Renal cortical epithelial cell (primary cell): ENCODE results near the gene PRELID3B. TPM values are rescaled to one million over a fixed set of nuclear protein-coding genes. Genes with fewer than 3 reads are reported as not detected.

ENCODE experiments used
- DNase-seq: peaks from one replicate; pipeline ENCODE4 v3.0.0-alpha.2; 2011; ENCODE audit warnings: low read depth
- total RNA-seq: library from RNA; depleted of rRNA; stranded (reverse); fragments of >200 nt; gene quantifications from 2 replicates; pipeline ENCODE4 v1.2.3, GENCODE V29; 2014

Gene PRELID3B
- total RNA-seq: 86.5 and 133 TPM in 2 replicates

DNA sequence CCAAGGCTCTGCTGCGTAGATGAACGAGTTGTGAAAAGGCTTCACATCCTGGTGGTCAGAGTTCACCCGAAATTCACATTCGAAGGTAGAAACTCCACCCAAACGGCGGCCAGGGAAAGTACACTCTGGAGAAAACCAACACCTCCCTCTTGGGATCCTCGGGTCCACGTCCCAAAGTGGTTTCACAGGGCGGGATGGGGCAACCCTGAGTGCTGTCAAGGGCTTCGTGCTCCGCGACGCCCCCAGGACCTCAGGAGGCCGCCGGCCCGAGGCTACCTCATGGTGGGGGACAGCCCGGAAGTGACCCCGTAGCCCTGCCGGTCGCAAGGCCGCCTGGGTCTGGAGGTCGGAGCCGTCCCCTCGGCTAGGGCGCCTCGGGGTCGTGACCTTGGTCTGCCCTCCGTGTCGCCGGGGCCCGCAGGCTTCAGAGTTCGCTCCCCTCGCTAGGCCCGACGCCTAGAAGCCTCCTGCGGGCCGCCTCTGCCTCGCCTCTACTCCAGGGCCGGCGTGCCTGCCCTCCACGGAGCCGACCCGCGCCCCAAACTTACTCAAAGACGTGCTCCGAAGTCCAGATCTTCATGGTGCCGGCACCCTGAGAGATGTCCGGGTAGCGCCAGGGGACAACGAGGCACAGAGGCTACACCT, at the start of gene PRELID3B:
Gene PRELID3B (minus strand): TSS at position 636 of the 645 bp plus-strand sequence. CDS start 56 bp downstream, at position 580.
- DNase-seq: no peak

DNA sequence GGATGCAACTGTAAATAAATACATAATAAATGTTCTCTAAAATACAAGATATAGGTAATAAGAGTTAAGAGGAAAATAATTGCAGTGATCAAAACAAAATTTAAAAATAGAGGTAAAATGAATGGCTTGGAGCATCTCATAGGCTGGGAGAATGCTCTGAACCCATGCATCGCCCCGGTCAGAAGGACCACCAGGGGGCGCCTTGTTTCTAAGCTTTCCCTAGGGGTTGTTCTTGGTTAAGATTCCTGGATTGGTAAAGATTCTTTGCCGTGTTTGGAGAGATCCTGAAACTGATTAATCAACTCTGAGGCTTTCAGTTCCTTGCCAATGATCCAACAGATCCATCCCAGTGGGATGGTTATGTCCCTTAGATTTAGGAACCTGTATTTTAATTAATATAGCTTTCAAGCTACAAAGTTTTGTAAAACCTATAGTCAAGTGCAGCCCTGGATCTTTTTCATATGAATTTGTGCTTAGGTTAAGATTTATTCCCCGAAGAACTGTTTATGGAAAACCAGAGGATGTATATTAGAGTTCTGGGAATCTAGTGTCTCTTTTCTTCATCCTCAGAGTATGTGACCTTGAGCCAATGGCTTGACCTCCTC, 45.3 kb upstream of the PRELID3B start:
- DNase-seq: peak; percentile 41

DNA sequence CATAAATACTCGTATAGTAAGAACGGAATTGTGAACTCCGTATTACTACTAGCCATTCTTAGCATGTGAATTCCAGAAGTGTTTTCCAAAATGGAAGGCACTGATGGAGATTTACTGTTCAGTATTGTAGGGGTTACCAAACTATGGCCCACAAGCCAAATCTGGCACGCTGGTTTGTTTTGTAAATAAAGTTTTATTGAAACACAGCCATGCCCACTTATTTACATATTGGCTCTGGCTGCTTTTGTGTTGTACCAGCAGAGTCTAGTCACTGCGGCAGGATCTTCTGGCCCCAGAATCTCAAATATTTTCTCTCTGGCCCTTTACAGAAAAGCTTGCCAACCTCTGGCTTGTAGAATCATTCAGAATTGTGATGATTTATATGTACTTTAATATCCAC, 44.3 kb upstream of the PRELID3B start:
- no peak for DNase-seq

GRCh38 chr20:59084041-59084850, 41.7 kb upstream of the PRELID3B start:
- DNase-seq: no peak

- DNase-seq: peak; percentile 15
Measured at GRCh38 chr20:59082981-59083380, 40.4 kb upstream of the PRELID3B start.

- DNase-seq: no peak
Measured at GRCh38 chr20:59082077-59082740, 39.6 kb upstream of the PRELID3B start.

GRCh38 chr20:59081036-59081435, 38.5 kb upstream of the PRELID3B start:
- DNase-seq: no peak

DNA sequence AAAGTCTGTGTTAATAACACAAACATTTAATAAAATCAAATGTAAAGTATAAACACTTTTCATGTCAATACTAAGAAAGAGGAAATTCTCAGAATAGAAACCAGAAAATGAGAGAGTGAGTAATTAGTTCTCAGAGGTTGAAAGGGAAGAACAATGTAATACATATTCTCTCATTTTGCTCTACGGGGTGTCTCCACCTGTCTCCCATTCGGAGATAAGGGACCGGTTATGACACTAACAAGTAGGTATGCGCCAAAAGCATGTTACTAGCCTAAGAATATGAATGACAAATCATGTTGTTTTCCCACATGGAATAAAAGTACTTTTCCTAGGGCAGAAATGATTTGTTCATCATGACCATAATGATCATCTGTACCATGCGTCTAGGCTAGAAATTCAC, 35.6 kb upstream of the PRELID3B start:
- no peak for DNase-seq

- DNase-seq: no peak
Measured at GRCh38 chr20:59077705-59078104, 35.1 kb upstream of the PRELID3B start.

GRCh38 chr20:59075934-59076508, 33.4 kb upstream of the PRELID3B start:
- DNase-seq: no peak

DNA sequence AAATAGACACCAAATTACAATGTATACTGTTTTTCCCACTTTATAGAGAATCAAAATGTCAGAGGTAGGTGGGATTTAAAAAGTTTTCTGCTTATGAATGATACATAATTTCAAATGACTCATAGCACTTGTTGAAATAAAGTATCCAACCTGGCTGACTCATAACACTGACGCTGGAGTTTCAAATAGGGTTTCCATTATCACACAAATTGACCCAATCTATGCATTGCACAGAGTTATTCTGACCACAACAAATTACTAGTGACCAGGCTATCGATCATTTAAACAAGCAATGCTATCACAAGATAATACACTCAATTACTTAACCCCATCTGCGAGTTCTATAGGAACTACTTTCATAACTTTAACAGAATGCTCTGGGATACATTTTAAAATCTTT, 31.9 kb upstream of the PRELID3B start:
- DNase-seq: no peak

DNA sequence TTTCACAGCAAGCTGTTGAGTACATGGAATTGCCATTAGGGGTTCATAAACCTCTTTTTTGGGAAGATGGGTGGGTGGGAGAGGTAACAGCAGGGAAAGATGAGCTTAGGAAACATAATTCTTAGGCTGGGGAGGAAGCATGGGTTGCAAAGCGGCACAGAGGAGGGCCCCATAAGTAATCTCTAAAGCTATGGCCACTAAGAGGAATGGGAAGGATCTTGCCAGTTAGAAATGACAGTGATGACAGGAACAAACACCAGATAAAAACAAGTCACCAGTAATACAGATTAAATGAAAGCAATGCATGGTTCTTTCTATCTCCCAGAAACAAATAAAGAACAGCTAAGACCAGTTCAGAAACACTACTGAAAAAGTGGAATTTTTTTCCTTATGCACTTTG, 31.0 kb upstream of the PRELID3B start:
- DNase-seq: no peak

DNA sequence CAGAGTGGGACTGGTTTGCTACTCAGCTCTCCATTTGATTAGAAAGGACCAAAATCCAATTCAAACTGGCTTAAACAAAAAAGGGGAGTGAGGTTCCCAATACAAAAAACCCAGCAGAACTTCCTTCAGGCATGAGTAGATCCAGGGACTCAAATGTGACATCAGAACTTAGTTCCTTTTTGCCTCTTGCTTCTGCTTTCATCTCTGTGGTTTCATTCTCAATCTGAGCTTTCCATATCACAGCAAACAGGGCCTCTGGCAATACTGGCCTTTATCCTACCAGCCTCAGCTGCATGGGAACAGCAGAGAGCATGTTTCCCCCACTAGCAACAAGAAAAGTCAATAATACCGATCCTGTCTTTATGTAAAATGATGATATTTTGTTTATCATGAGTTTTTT, 28.6 kb upstream of the PRELID3B start:
- DNase-seq: no peak

DNA sequence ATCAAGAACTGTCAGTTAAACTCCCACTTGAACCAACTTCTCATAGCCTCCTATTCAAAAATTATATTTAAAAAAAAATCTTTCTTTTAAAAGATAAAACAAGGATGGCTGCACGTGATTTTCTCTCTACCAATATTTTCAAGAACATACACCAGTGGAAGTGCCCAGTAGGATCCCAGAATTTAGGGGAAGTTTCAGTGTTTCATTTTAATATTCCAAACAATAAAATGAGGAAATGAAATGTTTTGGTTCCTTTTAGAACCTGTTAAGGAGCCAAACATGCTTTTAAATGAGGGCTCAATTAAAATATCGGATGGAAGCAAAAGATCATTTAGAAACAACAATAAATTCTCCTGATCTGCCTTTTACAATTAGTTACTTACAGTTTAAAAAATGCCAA, 26.4 kb upstream of the PRELID3B start:
- no peak for DNase-seq

DNA sequence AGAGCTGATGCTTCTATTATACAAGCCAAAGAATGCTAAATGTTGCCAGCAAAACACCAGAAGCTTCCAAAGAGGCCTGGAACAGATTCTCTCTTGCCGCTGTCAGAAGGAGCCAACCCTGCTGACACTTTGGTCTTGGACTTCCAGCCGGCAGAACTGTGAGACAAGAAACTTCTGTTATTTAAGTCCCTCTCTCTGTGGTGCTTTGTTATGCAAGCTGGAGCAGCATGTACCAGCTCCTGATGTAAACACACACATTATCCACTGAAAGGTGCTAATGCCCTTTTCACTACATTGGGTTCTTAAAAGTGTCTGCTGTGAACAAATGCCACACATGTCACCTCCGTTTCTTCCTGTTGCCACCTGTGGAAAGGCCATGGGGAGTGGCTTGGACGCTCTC, 25.9 kb upstream of the PRELID3B start:
- no peak for DNase-seq

DNA sequence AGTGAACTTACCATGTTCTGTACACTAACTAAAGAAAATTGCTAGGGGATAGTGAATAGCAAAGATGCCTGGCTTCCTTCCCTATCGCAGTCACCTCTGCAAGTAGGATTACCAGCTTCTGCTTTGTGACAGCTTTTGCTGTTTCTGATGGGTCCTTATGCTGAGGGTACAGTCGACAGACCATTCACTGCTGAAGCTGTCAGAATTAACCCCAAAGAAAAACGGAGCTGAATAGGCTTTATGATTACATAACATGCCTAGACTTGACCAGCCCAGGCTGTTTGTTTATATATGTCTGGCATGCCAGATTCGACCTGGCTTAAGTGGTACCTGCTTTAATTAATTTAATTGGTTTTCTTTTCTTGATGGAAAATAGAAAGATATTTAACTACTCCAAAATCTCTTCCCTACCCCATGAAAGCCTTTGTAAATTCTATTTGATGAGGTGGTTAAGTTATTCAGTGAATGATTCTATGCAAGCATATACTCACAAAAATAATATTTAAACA, 21.7 kb upstream of the PRELID3B start:
- DNase-seq: no peak

- peak; percentile 21 for DNase-seq
Measured at GRCh38 chr20:59063358-59064213, 21.0 kb upstream of the PRELID3B start.

DNA sequence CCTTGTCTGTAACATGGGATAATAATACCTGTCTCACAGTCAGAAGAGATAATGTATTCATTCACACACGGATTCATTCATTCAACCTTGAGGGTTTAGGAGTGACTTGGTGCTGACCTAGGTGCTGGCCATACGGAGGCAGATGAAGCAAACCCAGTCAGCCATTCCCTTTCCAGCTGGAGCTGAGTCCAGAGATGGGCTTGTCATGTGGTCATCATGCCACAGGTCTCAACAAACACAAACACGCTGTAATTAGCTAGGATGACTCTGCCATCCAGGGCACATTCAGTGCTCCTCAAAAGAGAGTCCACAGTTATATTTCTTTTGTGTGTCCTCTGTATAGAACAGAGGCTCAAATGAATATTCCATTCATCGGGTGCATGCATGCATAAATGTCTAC, 19.5 kb upstream of the PRELID3B start:
- no peak for DNase-seq

DNA sequence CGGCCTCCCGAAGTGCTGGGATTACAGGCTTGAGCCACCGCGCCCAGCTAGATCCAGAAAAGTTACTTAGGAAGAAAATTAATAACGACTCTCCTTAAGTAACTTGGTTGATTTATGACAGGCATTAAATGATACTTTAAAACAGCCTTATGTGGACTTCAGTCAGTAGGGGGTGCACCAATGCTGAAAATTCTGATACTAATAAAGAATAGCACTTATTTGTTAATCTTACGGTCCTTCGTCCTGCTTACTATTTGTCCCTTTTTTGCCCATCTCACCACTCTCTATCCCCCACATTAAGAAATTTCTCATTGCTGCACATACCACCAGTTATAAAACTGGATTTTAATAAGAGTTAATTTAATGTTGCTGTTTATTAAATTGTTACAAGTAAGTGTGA, 12.7 kb upstream of the PRELID3B start:
- DNase-seq: no peak

DNA sequence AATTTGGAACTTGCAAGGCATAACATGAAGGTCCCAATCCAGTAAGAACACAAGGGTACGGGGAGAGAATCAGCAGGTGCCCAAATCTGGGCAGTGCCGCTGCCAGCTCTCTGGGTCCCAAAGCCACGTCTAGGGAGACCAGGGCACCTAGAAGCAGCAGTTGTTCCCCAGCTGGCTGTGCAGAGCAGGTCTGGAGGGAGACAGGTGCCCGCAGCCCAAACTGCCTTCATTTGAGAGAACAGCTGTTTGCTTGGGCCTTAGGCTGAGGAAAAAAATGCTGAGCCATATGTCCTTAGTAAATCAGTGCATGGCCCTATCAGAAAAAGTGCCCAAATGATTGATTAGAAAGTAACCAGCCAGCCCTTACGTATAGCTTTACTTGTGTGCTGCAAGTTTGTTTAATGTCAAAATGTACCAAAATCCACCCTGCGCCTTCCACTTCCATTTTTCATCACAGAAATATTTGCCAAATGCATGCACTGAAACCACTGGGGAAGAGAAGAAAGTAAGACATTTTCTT, 9.1 kb upstream of the PRELID3B start:
- no peak for DNase-seq

DNA sequence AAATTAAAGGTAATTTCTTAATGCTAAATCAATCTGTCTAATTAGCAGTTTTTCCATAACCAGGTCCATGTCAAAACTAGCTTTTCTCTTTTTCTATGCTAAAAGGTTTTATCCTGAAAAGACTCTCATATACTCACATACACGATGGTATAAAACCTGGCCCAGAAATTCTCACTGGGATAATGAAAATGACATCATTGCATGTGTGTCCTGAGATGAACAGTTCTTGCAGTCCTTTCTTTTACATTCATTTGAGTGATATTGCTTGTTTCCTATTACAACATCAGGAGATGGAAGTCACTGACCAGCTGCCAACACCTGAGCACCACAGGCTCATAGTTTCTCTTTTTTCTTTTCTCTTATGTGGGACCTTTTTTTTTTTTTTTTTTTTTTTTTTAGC, 7.9 kb upstream of the PRELID3B start:
- no peak for DNase-seq
